HG03175 (cell line): ENCODE measurements around the gene SLC25A24.
"Not testable (repeated sequence)": the region's sequence is repeated elsewhere in the genome, so short reads cannot be mapped to it uniquely, and the experiment has no call there.

Experiments
- ATAC-seq: cut with Tn5 transposase; IDR thresholded peaks from one replicate; pipeline ENCODE4 v1.9.1; 2021; ENCODE audit warnings: mild to moderate bottlenecking, moderate library complexity; ENCODE audit not compliant: unreplicated experiment

The SLC25A24 gene

DNA sequence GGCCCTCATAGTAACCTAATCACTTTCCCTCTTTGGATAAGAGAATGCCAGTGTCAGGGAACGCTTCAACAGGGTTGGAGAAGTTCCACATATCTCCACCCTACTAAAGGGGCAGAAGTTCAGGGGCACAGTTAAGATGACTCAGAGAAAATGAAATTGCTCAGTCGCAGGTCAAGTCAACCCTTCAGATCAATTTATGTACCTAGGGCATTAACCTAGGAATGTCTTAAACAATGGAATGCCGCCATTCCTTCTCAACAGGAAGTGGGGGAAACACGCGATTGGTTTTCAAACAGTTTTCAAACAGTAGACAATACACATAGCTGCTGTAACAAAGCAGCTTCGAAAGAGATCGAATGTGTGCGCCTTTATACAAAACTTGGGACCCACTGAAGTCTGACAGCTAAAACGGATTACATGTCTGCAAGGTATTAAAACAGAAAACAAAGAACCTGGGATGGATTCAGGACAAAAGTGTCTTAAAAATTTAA, 897 bp downstream of the SLC25A24 start:
- no peak for ATAC-seq

DNA sequence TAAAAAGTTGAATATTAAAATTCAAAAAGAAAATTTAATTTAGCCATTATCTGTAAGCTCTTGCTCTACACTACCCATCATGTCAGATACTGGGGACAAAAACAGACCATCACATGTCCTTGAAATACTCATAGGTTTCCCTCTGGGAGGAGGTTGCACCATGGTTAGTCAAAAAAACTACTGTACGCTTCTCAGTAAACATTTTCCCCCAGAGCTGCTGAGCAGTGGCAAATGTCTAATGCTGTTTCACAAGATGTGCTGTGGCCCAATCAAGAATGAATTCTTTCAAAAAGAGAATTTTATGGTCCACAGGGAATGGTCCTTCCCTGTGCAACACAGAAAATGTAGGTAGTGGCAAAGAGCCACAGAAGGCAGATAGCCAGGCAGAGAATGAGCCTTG, 6.1 kb downstream of the SLC25A24 start:
- no peak for ATAC-seq

DNA sequence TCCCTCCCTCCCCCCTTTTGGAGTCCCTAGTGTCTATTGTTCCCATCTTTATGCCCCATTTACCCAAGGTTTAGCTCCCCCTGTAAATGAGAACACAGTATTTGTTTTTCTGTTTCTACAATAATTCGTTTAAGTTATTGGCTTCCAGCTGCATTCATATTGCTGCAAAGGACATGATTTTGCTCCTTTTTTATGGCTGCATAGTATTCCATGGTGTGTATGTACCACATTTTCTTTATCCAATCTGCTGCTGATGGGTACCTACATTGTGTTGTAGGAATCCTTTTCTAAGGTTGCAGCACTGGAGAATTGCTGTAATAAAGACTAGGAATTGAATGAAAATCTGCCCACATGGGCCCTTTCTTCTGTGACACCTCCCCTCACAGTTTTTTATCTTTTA, 6.8 kb downstream of the SLC25A24 start:
- ATAC-seq, result no peak

DNA sequence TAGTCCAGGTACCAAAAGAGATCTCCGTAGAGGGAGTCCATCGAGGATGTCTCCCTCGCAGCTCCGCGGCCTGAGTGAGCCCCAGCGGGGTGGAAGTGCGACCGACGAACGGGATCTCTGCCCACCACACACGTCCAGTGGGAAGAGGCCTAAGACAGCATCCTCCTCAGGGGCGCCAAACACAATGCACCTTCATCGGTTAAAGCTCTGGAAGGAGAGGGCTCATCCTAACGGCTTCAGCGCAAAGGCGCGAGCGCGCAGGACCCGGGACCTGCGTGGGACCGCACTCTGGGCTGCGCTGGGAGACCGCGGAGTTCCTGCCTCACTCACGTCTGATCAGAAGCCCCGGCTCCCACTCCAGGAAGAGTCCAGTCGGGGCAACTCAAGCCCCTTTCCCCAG, 7.6 kb downstream of the SLC25A24 start:
- ATAC-seq, result no peak

DNA sequence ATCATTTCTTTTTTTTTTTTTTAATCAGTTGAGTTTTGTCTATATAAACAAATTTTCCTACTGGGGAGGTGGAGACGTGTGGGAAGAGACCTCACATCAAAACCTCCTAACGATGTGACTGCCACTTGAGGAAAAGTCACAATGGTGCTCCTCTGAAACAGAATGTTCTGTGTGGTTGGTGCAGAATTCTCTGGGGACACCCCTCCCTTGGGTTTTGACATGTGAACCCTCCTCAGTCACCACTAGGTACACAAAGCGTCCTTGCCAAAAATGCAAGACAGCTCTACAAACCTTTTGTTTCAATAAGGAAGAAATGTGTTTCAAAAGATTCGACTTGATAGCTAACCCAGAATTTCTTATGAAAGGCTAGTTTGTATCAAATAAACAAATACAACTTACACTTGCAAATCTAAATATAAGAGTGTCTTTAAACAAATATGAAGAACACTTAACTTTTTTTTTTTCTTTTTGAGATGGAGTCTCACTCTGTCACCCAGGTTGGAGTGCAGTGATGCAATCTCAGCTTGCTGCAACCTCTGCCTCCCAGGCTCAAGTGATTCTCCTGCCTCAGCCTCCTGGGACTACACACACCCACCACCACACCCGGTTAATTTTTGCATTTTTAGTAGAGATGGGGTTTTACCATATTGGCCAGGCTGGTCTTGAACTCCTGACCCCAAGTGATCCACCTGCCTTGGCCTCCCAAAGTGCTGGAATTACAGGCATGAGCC, 9.3 kb downstream of the SLC25A24 start:
- ATAC-seq, result no peak

DNA sequence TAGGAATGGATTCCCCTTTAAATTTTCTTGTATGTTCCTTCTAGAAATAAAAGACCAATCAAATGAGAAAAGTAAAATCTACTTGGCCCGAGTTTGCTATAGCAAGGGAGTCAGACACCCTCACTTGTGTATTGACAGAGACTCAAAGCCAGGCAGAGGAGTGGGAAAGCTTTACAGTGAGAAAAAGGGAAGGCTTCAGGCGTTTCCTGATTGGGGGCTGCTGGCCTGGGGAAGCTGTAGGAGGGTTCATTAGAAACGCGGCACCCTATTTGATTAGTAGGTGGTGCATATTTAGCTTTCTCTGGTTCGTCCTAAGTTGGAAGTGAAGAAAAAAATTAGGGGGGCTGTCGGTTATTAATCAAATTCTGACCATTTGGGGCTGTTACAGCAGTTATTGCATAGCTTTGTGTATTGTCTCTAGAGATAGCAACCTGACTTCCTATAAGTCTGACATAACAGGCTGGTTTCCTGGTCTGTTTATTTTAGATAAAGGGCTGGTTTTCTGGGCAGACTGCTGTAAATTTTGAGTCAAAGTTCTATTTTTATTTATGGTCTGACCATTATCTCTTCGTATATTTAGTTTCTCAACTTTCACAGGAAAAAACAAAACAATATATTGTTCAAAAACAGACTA, 10.0 kb downstream of the SLC25A24 start:
- no peak for ATAC-seq

DNA sequence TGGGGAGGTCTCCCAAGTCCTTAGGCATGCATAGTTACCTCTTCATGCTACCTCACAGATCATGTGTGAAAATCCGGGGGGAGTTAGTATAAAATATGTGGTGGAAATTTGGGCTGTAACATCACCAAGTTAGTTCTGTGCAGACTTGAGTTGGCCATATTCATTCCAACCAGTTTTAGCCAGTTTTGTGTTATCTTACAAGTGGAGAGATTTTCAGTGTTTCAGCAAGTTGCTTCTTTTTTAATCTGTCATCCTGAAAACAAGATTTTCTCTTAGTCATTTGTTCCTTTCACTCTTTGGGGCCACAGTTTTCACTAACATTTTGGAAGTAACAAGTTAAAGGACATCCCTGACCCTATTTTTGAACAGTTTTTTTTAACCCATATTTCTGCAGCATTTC, 11.3 kb downstream of the SLC25A24 start:
- ATAC-seq, result no peak

DNA sequence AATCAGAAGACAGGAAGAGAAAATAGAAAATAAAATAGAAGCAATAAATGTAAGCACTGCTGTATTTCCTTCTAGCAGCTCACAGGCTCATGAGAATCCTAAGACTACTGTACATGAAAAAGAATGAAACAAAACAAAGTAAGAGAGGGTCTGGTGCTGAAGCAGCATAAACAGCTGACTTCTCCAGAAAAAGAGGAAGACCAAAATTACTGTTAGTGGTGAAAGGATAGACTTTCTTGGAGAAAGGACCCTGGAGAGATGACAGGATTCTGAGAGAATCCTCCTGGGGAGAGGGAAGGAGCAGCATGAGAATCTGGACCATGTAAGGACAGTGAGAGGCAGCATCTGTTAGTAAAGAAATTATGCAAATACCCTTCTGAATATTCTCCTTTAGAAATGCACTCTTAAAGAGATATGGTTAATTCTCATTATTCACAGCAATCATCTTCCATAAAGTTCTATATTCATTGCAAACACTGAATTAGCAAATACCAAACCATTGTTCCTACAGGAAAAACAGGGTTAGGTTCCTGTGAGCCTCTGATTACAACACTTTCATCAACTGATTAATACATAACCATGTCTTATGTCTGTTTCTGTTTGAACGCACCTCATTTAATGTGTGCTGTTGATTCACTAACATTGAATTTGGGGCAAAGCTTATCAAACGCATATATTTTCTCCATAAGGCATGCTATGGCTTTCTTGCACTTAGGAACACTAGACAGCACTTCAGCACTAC, 17.0 kb downstream of the SLC25A24 start:
- no peak for ATAC-seq

DNA sequence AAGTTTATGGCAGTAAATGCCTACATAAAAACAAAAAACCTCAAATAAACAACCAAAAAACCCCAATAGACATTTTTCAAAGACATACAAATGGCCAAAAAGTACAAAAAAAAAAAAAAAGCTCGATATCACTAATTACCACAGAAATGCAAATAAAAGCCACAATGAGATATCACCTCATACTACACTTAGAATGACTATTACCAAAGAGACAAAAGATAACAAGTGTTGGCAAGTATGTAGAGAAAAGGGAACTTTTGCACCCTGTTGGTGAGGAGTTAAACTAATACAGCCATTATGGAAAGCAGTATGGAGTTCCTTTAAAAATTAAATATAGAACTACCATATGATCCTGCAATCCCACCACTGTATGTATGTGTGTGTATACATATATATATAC, 21.1 kb downstream of the SLC25A24 start:
- ATAC-seq, result no peak

DNA sequence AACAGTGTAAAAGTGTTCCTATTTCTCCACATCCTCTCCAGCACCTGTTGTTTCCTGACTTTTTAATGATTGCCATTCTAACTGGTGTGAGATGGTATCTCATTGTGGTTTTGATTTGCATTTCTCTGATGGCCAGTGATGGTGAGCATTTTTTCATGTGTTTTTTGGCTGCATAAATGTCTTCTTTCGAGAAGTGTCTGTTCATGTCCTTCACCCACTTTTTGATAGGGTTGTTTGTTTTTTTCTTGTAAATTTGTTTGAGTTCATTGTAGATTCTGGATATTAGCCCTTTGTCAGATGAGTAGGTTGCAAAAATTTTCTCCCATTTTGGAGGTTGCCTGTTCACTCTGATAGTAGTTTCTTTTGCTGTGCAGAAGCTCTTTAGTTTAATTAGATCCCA, 37.7 kb downstream of the SLC25A24 start:
- not testable (repeated sequence) for ATAC-seq

DNA sequence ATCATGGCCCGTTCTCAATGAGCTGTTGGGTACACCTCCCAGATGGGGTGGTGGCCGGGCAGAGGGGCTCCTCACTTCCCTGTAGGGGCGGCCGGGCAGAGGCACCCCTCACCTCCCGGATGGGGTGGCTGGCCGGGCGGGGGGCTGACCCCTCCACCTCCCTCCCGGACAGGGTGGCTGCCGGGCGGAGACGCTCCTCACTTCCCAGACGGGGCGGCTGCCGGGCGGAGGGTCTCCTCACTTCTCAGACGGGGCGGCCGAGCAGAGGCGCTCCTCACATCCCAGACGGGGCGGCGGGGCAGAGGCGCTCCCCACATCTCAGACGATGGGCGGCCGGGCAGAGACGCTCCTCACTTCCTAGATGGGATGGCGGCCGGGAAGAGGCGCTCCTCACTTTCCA, 40.2 kb downstream of the SLC25A24 start:
- ATAC-seq, result not testable (repeated sequence)

DNA sequence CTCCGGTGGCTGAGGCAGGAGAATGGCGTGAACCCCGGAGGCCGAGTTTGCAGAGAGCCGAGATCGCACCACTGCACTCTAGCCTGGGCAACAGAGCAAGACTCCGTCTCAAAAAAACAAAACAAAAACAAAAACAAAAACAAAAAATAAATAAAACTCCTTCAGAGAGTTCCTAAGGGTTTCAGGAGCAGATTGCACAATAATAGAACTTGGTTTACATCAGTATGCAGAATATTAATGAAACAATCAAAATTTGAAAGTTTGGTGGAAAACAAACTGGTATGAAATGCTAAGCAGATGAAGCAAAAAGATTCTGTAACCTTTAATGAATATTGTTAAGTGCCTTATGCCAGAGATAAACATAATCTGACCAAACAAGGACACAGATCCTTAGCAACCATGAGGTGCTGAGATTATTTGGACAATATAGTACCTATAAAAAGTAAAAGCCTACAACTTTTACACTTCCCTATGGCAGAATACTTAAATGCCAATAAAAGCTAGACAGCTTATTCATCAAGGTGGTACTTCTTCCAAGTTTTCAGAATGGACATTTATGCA, 41.2 kb downstream of the SLC25A24 start:
- no peak for ATAC-seq

DNA sequence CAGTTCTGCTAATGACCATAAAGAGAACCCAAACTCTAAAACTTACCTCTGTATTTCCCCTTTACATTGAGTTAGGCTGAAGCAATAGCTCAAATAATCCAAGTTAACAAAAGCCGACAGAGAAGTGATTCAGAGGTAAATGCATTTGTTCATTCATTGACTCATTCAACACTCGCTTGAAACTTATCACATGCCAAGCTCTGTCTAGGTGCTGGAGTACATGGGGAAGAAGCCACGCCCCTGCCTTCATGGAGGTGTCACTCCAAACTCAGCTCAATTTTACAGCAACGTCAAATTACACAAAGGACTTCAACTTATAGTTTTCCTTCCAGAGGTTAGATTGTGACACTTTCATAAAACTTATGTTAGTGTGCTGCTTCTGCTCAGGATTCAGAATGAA, 45.8 kb downstream of the SLC25A24 start:
- no peak for ATAC-seq

DNA sequence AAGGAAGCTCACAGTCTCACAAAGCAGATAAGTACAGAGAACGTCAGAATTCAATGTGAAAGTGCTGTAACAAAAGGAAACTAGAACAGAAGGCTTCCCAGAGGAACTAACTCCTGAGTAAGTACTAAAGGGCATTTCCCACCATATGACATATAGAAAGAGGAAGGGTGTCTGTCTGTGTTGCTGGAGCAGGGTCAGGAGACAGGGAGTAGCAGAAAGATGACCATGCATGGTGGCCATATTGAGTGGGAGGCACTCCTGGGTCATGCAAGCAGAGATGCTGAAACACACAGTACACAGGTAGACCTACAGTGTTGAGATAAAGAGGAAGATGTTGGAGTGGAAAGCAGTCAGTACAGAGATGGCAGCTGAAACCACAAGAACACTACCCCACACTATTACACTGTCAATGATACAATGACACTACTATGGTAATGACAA, 47.3 kb downstream of the SLC25A24 start:
- no peak for ATAC-seq

DNA sequence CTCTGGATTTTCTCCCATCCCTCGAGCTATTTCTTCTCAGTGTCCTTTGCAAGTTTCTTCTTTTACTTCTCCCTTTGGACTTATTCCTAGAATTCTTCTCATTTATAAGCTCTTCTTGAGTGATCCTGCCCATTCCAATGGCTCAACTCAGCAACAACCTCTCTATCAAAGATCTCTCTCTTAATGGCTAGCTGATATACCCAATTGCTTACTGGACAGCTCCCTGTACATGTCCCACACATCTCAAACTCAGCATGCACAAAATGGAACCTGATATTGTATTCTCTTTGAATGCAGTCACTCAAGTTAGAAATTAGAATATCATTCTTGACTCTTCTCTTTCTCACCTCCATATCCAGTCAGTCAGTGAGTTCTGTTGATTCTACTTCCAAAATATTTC, 48.6 kb downstream of the SLC25A24 start:
- no peak for ATAC-seq

DNA sequence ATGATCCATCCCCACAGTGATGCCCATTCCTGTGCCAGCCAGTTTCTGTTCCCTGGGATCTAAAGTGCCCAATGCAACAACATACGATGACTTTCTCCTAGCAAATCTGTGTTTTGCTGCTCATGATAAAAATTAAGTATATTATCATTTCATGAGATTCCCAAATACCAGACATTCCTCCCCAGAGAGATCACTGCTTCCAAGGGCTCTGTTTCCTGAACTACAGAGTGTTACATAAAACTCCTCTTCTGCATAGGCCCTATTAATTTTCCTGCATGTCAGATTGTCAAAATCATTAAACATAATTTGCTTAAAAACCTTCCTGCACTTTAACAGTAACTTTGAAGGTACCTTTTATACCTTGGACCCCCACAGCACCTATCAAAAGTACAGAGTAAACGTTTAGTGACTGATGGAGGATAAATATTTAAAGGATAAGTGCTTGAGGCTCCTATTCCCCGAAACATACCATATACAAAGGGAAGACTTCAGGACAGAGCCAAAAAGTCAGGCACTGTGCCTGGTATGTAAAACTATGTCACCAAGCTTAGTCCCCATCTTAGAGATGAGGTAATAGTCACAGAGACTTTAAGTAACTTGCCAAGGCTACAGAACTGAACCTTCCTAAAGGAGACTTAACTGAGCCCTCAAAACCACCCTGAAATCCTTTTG, 50.2 kb downstream of the SLC25A24 start:
- ATAC-seq, result no peak

DNA sequence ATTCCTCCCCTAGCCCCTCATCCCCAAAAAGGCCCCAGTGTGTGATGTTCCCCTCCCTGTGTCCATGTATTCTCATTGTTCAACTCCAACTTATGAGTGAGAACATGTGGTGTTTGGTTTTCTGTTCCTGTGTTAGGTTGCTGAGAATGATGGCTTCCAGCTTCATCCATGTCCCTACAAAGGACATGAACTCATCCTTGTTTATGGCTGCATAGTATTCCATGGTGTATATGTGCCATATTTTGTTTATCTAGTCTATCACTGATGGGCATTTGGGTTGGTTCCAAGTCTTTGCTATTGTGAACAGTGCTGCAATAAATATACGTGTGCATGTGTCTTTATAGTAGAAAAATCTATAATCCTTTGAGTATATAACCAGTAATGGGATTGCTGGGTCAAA, 55.6 kb downstream of the SLC25A24 start:
- not testable (repeated sequence) for ATAC-seq

DNA sequence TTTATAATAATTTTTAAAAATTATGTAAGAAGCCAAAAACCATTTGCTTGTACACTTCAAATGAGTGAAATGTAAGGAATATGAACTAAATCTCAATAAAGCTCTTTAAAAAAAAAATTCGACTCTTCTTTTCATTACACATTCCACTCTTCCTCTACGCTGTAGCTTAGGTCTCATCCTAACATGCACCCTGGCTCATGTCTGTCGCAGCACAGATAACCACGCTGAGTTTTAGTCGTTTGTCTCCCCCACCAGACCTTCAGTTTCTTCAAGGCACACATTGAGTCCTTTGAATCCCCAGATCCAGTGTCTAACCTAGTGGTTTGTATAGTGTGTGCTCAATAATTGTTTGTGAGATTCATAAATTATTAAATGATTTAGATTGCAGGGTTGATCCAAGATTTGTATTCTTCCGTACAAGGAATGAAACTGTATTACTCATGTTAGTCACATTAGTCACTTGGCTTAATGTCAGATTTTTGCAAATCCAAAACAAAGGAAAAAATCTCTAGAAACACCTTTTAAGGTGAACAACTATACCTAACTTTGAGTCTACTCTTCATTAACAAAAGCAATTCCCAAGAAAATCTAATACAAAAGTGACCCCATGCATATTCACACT, 57.3 kb downstream of the SLC25A24 start:
- ATAC-seq, result no peak

DNA sequence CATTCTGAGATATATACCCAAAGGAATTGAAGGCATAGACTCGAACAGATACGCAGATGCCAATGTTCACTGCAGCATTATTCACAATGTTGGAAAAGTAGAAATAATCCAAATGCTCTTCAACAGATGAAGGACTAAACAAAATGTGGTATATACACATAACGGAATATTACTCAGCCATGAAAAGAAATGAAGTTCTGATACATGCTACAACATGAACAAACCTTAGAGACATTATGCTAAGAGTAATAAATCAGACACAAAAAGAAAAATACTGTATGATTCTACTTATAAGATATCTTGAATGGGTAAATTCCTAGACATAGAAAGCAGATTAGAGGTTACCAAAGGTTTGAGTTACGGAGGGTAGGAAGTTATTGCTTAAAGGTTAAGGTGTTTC, 57.9 kb downstream of the SLC25A24 start:
- no peak for ATAC-seq

DNA sequence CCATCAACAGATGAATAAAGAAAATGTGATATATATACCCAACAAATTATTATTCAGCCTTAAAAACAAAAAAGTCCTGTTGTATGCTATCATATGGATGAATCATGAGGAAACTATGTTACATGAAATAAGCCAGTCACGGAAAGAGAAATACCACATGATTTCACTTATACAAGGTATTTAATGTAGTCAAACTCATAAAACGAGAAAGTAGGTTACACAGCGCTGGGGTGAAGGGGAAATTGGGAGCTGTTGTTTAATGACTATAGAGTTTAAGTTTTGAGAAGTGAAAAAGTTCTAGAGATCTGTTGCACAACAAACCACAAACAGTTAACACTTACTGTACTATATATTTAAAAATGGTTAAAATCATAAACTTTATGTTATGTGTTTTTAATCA, 58.5 kb downstream of the SLC25A24 start:
- ATAC-seq, result no peak

DNA sequence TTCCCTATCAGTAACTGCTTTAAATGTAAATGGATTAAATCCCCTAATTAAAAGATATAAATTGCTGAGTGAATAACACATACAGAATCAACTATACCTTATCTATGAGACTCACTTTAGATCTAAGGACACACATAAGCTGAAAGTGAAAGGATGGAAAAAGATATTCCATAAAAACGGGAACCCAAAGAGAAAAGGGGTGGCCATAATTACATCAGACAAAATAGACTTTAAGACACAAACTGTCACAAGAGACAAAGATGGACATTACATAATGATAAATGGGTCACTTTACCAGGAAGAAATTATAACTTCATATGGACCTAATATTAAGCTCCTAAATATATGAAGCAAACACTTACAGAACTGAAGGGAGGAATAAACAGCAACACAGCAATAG, 59.2 kb downstream of the SLC25A24 start:
- ATAC-seq, result no peak
